ENCODE measurements around the gene ASF1B.

Gene ASF1B

DNA sequence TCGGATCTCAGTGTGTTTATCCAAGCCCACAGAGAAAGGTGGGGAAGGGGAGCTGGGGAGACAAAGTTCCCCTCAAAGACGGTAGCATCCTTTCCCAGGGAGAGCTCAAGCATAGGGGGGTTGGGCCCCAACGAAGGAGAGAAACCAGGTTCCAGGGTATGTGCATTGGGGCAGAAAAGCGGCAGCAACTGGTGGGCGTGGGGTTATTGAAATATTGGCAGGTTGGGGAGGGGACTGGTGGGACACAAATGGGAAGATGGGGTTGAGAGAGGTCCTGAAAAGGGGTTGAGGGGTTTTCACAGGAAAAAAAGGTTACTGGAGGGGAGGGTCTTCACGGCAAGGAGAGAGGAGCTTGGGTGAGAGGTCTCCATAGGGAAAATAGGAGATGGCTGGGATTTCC is 1.0 kb downstream of the ASF1B start:
- no peak for DNase-seq

DNA sequence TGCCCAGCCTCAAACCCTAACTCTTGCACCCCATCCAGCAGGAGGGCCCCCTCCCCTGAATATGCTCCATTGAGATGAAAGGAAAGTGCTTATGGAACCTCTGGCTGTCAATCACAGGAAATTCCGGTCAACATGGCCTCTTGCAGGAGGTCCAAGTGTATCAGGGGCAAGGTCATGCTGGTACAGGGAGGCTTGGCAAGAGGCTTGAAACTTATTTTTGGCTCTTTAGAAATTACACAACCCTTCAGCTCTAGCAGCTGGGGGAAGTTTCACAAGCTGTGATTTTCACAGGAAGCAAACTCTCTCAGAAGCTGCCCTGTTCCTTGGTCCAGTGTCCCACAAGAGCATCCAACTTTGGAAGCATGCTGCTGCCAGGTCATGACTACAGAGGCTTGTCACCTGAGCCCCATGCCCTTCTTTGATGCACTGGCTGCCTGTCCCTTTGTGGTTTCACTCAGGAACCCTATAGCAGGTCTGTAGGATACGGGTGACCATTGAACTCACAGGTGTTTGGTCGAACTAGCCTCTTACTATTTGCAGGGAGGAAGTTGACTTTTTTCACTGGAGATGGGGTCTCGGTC is 8.4 kb downstream of the ASF1B start:
- no peak for DNase-seq

DNA sequence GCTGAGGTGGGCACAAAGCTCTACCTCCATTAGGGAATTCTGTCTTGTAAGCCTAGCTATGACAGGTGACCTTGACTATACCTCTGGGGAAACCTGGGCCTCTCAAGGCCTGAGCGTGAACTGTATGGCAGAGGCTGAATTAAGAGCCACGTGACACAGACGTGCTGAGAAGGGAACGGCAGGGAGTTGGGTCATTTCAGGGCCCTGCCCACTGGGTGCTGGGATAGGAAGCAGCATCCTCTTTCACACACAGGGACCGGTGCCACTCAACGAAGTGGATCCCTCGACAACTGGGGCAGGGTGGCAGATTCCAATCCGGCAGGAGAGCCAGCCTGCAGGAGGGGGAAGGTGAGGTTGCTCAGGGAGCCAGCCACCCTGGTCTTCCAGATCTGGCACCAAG is 9.2 kb downstream of the ASF1B start:
- DNase-seq, result no peak

DNA sequence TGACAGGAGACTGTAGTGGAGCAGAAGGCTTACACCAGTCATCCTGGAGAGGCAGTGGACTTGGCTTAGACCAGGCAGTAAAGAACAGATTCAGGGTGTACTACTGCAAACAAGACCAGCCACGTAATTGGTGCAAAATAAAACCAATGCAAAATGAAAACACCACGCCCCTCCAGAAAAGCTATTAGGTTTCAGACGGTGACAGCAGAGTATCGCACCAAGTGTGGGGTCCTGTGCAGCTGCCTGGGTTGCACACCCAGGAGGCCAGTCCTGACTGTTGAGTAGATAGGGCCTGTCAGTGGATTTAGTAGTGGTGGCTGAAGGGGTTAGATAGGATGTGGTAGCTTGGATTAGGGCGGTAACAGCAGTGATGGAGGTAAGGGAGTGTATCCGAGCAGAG is 13.5 kb downstream of the ASF1B start:
- no peak for DNase-seq

DNA sequence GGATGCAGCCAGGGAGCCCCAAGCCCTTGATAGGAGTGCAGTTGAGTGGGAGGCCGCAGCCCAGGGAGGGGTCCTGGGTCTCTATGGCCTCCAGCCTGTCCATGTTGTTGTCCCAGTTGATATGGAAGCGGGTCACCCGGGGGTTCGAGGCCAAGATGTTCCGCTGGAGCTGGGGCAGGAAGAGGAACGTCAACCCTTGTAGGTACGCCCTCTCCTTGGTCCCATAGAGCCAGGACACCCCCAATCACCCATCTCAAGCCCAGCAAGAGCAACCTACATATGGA is 15.9 kb downstream of the ASF1B start:
- no peak for DNase-seq

DNA sequence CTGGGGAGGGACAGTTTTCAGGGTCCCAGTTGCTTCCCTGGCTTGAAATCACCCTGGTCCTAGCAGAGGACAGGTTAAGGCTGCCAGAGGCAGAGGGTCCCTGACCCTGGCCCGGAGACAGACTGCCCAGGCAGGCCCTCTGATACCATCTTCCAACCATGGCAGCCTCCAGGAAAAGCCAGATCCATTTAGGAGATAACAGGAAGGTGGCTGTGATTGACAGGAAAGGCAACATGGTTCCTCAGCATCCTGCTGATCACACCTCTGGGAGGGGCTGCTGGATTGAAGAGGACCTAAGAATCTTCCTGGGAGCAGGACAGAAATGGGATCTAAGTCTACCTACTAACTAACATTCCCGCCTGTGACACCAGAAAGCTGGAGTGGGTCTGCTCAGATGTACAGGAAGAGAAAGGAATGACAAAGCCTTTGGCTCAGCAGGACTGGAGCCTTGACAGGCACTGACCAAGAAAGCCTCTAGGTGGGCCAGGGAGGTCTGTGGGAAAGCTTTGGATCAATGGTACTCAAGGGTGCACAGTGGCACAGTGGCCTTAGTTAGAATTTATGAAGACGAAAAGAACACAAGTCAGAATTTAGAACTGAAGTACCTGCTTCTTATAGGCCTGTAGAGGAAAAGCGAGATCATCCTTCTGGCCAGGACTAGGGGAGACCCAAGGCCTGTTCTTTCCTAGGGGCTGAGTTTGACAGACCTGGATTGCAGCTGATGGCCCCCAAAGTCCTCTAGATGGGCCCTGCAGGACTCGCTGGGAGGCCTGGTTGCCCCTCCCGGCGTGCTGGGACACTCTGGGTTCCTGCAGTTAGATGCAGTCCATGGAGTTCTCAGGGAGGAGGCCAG is 16.5 kb downstream of the ASF1B start:
- DNase-seq, result no peak

DNA sequence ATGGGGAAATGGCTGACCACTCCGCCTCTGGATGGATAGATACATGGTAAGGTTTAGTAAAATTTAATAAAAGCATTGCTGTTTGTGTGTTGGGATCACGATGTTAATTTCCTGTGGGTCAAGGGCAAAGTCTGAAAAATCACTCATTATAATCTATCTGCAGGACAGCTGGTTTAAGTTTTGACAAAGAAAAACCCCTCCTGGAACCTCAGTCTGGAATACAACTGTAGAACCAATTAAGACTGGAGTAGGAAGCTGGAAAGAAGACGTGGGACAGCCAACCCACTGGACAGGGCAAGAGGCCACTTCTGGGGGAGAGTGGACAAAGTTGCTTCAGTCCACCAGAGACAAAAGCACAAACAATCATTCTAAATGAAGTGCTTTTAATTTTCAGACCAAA is 17.2 kb downstream of the ASF1B start:
- no peak for DNase-seq

DNA sequence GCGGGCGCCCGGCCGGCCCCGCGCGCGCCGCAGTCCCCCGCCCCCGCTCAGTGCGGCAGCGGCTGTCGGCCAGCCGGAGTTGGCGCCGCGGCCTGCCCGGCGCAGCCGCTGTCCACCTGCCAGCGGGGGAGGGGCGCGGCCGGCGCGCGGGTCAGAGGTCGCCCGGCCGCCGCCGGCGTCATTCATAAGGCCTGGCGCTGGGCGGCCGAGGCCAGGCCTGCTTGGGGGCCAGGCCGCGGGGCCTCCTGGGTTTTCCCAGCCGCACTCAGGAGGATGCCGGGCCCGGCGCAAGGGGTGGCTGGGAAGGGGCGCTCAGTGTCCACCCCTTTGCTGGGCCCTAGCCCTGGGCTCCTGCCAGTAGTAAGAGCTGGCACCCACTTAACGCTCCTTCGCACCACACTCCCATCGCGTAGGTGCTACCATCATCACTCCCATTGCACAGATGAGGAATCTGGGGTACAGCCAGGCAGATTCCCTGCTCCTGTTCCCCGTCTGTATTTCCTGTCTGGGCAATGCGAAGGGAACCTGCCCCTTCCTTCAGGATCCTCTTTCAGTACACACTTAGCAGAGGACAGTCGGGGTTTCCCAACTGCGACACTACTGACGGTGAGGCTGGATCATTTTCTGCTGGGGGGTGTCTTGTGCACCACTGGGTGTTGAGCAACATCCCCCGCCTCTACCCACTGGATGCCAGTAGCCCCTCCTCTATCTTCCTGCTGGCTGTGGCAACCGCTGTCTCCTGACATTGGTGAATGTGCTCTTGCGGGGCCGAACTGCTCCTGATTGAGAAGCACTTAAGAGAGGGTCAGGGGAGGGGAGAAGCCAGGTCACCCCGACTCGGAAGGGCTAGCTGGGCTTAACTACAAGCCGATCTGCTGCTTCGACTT is 18.0 kb downstream of the ASF1B start:
- DNase-seq, result peak; percentile 15

DNA sequence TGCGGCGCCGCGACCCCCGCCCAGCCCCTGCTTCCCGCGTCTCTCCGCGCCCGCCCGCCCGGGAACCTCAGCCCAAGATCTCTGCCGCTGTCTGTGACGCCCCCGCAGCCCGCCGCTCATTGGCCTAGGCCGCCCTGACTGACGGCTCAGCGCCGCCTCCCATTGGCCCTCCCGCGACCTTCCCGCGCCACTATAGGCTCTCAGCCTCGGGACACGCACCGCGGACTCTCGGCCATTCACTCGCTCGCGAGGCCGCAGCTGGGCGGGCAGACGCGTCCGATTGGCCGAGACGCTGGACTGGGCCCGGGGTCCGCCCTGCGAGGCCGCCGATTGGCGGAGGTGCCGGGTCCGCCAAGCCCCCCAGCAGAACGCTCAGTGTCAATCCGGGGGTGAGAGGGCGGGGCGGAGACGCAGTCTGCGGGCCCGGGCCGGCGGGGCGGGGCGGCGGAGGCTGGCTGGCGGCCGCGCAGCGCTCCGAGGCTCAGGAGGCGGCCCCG is 18.7 kb downstream of the ASF1B start, which contains the start of gene PRKACA:
Gene PRKACA, minus strand, starts transcription at position 95 of the 497 bp plus-strand sequence. CDS start 215 bp downstream, outside the sequence.
- DNase-seq, result peak; percentile 97

DNA sequence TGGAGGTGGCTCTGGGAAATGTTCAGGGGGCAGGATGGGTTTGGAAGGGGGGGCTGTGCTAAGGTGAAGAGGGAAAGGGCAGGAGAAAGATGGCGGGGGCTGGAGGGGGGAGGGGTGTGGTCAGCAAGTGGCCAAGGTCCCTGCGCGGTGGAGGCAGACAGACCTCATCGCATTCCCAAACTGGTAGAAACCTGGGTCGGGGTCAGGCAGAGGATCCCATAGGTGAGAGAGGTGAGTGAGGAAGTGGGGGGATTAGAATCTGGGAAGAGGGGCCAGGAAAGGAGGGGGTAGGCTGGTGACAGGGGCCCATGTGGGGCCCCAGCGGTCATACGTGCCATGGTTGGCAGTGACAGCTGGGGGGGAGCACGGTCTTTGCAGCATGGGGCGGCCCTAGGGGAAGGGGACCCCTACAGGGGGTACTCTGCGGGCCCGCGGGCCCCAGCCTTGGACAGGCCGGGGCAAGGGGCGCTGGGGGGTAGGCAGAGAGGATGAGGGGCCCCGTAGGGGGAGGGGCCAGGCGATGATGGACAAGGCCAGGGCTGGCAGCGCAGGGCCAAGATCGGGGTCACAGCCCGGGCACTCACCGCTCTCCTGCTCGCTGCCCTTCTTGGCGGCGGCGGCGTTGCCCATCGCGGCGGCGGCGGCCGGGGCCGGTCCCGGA is 19.3 kb downstream of the ASF1B start:
- DNase-seq, result no peak

DNA sequence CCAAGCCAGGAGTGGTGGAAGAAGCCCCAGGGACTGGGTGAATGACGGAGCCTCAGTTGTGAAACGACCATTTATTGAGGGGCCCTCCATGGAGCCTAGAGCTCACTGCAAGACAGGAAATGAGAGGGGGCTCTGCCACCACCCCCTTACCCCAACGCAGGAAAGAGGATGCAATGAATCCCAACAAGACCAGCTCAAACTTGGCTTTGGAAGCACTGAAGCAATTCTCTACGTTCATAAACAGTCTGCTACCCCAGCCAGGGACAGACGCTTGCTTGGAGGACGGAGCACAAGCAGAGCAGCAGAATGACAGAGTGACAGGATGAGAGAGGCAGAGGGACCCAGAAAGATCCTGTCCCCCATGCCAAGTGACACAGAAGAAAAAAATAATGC is 19.9 kb downstream of the ASF1B start:
- no peak for DNase-seq

DNA sequence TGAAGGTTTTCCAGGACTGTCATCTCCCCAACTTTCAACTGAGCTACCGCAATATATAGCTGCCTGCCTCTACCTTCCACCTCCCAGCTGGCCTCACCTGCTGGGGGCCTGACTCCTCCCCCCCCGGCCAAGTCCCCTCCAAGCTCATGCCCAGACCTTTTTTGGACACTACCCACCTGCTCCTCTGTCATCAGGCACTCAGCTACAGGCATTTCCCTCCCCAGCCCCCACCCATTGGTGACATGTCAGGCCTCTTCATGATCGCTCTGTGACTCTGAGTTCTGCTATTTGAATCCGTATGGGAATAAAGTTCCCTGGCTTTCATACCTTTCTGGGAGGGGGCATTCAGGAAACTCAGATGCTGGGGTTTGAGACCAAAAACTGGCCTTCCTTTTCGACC is 20.6 kb downstream of the ASF1B start:
- no peak for DNase-seq

DNA sequence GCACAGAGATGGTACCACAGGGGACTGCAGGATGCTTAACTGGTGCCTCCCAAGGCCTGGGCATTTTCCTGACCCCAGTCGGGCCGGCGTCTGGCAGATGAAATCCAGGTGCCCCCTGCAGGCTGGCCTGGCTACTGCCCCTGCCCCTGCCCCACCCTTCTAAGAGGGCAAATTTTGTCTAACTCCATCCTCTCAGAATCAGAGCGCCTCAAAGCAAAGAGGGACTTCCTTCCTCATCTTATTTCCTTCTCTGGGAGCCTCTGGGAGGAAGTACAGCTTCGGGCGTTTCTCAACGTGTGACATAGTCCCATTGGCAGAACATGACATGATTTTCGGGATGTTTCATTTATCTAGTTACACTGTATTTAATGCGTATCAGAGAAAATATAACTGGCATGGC is 21.5 kb downstream of the ASF1B start:
- no peak for DNase-seq

DNA sequence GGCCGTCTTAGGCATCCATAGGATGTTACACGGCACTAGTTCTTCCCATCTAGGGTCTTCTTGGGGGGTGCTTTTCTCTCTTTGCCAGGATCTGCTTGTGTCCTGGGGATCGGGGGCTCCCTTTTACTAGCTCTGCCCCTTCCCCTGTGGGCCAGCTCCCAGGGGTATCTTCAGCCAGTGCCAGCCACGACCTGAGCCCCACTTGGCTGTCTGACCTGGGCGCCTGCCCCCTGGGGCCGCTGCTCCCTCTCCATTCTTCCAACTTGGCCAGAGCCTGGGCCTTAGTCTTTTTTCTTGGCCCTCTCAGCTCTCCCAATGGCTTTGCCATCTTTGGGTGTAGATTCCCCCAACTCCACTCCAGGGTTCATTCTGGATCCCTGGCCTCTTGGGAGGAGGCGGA is 21.9 kb downstream of the ASF1B start:
- no peak for DNase-seq

DNA sequence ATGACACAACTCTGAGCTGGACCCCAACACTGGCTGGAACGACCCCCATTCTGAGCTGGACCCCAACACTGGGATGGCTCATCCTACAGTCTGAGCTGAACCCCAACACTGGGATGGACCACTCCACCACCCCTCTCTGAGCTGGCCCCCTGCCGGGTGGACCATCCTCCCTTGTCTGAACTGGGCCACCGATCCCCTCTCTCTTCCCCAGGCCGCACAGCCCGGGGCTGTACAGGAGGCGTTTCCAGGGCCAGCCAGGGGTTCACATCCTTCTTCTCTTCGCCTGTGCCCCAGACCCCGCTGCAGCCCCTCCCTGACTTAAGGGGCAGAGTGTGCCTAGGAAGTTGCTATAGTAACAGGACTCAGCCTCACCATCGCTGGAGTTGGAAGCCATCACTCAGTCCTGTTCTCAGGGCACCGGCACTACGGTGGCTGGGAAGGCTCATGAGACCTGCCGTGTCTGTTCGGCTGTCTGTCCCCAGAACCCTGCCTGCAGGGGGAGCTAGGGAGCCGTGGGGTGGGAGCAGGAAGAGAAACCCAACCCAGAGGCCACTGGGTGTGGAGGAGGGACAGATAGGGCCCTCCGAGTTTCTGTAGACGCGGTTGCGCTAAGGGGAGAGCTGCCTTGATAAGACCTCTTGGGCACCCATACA is 22.5 kb downstream of the ASF1B start:
- no peak for DNase-seq

DNA sequence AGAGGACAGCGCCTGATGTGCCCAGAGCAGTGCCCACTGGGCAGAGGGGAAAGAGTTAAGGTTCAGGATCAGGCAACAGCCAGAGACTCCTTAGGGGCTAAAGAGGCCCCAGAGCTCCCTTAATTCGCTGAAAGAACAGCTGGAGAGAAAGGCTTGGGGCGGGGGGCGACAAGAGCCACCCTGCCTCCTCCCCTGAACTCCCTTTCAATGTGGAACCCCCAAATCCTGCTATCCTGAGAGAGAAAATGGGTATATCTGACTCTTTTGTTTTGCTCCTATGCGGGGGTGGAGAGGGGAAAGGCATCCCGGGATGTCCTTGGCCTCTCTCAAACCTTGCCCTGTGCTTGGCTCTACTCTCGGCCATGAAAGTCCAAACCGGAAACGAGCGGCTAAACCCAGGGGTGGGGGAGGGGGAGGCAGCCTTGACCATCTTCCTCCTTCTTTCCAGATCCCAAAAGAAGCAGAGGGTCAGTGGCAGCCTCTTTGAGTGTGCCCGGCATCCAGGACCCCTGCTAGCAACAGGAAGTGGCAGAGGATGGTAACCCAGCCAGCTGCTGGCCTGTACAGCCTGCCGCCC is 23.5 kb downstream of the ASF1B start:
- DNase-seq, result no peak

DNA sequence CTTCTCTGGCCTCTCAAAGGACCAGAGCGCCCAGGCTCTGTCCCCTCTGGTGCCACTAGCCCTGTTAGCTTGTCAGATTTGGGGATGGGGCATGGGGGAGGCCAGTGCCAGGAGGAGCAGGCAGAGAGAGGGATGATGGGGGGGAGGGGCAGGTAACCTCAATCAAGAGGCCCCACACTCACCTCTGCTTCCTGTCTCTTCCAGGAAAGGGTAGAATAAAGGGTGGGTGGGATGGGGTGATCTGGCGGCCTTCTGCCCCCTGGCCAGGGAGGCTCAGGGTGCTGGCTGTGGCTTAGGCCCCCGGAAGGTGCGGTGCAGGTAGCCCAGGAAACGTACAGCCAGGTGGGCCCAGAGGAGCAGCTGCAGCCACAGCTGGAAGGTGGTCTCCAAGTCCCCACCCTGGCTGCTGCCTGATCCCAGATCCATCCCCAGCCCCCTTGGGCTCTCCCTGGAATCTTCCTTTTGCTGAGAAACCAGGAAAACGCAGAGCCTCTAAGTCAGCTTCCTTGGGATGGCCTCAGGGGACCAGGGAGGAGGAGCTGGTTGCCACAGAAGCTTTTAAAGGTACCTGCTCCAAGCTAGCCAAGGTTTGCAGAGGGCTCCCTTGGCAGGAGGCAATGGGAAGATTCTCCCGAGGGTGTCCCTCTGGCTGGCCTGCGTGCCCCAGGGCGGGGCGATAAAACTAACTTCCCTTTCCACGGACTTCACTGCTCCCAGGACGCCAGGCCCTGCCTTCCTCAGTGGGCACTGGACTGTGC is 24.2 kb downstream of the ASF1B start:
- DNase-seq, result no peak

DNA sequence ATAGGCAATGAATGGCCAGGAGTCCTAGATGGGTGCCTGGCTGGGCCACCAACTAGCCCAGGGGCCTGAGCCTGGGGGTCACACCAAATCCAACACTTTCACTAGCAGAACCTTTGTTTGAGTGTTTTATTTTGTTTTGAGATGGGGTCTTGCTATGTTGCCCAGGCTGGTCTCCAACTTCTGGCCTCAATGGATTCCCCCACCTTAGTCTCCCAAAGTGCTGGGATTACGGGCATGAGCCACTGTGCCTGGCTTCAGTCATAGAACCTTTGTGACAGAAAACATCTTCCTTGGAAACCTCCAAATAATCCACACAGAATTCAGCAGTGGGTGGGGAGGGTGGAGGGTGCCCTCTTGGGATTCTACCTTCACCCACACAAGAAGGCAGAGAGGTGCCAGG is 24.9 kb downstream of the ASF1B start:
- no peak for DNase-seq

DNA sequence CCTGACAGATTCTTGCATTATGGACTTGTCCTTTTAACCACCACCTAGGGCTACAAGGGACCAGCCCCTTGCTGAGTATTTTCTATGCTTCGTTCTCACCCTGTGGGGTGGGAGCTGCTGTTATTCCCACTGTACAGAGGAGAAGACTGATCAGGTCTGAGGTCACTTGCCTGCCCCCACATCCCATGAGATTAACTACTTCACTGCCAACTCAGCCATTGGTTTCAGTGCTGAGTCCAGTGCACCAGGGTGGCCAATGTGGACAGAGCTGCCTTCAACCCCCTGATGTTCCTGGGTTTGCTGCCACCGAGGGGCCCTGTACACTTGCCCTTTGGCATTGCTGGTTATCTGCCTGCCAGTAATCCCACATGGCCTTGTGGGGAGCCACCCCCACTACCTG is 25.7 kb downstream of the ASF1B start:
- DNase-seq, result no peak

DNA sequence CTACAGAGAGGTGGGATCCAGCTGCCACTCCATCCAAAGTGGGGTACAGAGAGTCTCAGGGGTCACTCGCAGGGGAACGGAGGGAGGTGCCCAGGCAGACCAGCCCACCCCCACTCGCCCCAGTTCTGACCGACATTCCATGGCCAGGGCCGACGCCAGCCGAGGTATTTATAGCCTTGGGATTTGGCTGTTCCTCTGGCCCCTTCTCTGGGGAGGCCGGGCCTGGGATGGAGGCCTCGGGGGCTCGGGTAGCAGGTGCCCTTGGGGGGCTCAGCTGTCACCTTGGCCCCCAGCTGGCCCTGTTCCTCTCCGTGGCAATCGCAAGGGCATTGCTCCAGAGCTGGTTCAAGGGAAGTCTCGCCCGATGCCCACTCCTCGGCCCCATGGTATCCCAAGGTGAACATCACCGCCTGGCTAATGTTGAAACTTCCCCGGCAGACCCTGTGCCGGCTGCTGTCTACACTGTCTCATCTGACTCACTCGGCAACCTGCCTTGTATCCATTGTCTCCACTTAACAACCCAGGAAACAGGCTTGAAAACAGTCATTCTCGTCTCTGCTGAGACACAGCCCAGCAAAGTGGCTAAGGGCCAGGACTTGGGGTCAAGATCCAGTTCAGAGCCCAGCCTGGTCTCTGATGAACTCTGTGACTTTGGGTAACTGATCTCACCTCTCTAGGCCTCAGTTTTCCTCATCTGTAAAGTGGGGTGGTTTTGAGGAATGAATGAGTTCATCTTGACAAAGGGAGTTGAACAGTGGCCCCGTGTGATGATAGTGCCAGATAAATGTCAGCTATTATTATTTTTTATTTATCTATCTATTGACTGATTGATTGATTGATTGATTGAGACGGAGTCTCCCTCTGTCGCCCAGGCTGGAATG is 28.6 kb downstream of the ASF1B start:
- no peak for DNase-seq
